ENCODE measurements around the gene ADAMTS14.

Gene ADAMTS14

GRCh38 chr10:70692043-70692603 lies 19.8 kb downstream of the ADAMTS14 start:
- no peak for DNase-seq (ENCODE audit: low spot score)

GRCh38 chr10:70693619-70694335 lies 21.5 kb downstream of the ADAMTS14 start:
- DNase-seq (ENCODE audit: low spot score) = peak; percentile 86

- DNase-seq (ENCODE audit: low spot score) = peak; percentile 39
Measured at GRCh38 chr10:70694418-70695141, 22.3 kb downstream of the ADAMTS14 start.

- DNase-seq (ENCODE audit: low spot score) = no peak
Measured at GRCh38 chr10:70695241-70696030, 23.1 kb downstream of the ADAMTS14 start.

- no peak for DNase-seq (ENCODE audit: low spot score)
Measured at GRCh38 chr10:70698211-70698610, 25.9 kb downstream of the ADAMTS14 start.

- no peak for DNase-seq (ENCODE audit: low spot score)
Measured at GRCh38 chr10:70699063-70699658, 26.9 kb downstream of the ADAMTS14 start.

GRCh38 chr10:70699659-70700174 lies 27.4 kb downstream of the ADAMTS14 start:
- no peak for DNase-seq (ENCODE audit: low spot score)

- DNase-seq (ENCODE audit: low spot score) = no peak
Measured at GRCh38 chr10:70702190-70702763, 30.0 kb downstream of the ADAMTS14 start.

GRCh38 chr10:70704211-70704610 lies 31.9 kb downstream of the ADAMTS14 start:
- no peak for DNase-seq (ENCODE audit: low spot score)

GRCh38 chr10:70705121-70705861 lies 33.0 kb downstream of the ADAMTS14 start:
- no peak for DNase-seq (ENCODE audit: low spot score)

GRCh38 chr10:70711177-70711576 lies 38.9 kb downstream of the ADAMTS14 start:
- DNase-seq (ENCODE audit: low spot score) = no peak

- no peak for DNase-seq (ENCODE audit: low spot score)
Measured at GRCh38 chr10:70711911-70712310, 39.6 kb downstream of the ADAMTS14 start.

GRCh38 chr10:70714245-70714644 lies 41.9 kb downstream of the ADAMTS14 start:
- no peak for DNase-seq (ENCODE audit: low spot score)

GRCh38 chr10:70714951-70715350 lies 42.6 kb downstream of the ADAMTS14 start:
- no peak for DNase-seq (ENCODE audit: low spot score)

- DNase-seq (ENCODE audit: low spot score) = peak; percentile 67
Measured at GRCh38 chr10:70715853-70716795, 43.8 kb downstream of the ADAMTS14 start.

- DNase-seq (ENCODE audit: low spot score) = peak; percentile 58
Measured at GRCh38 chr10:70722820-70723424, 50.6 kb downstream of the ADAMTS14 start.

GRCh38 chr10:70723771-70724170 lies 51.5 kb downstream of the ADAMTS14 start:
- DNase-seq (ENCODE audit: low spot score) = no peak

GRCh38 chr10:70726909-70727495 lies 54.7 kb downstream of the ADAMTS14 start:
- DNase-seq (ENCODE audit: low spot score) = no peak

- DNase-seq (ENCODE audit: low spot score) = no peak
Measured at GRCh38 chr10:70728328-70728727, 56.0 kb downstream of the ADAMTS14 start.

Data from AG08396 (cell line).